Sigmoid colon (tissue), 7 donors: ENCODE results near the gene ZYG11B. TPM values are rescaled to one million over a fixed set of nuclear protein-coding genes. Genes with fewer than 3 reads are reported as not detected.

ENCODE experiments used
- DNase-seq: peaks from one replicate; pipeline ENCODE4 v3.0.0-alpha.2; 2019
- H3K27ac ChIP-seq, 4 donors: fragments of 200-600 bp; sonication (generic); one replicate each; pipeline ENCODE4 v1.5.1; 2016 to 2019; ENCODE audit warnings: mild to moderate bottlenecking in 1 of 4
- H3K27me3 ChIP-seq, 3 donors: fragments of 200-600 bp; sonication (generic); one replicate each; pipeline ENCODE4 v1.5.1; 2019; ENCODE audit warnings: mild to moderate bottlenecking in 1 of 3
- H3K36me3 ChIP-seq, 4 donors: fragments of 200-600 bp; sonication (generic); one replicate each; pipeline ENCODE4 v1.5.1; 2016 to 2019
- H3K4me1 ChIP-seq, 4 donors: fragments of 200-600 bp; sonication (generic); one replicate each; pipeline ENCODE4 v1.5.1; 2017 to 2019
- H3K4me3 ChIP-seq, 4 donors: fragments of 200-600 bp; sonication (generic); one replicate each; pipeline ENCODE4 v1.5.1; 2017 to 2019; ENCODE audit warnings: mild to moderate bottlenecking in 2 of 4, moderate library complexity in 1 of 4
- H3K9me3 ChIP-seq, 4 donors: fragments of 200-600 bp in 3 of 4; sonication (generic) in 3 of 4; one replicate each; pipeline versions ENCODE4 v1.5.1 to v1.6.1; 2013 to 2019
- EP300 ChIP-seq, 4 donors: sonication (generic); formaldehyde crosslinking; IDR thresholded peaks; one replicate each; pipeline ENCODE4 v1.6.1; 2017; ENCODE audit warnings: antibody characterized with exemption in 4 of 4
- POLR2A ChIP-seq, 2 donors: fragments of 450-650 bp; IDR thresholded peaks; one replicate each; pipeline ENCODE4 v1.6.1; 2016; ENCODE audit warnings: antibody characterized with exemption in 2 of 2, mild to moderate bottlenecking in 2 of 2, moderate library complexity in 2 of 2
- POLR2AphosphoS5 ChIP-seq, 4 donors: sonication (generic); formaldehyde crosslinking; IDR thresholded peaks; one replicate each; pipeline ENCODE4 v1.6.1; 2017; ENCODE audit warnings: antibody characterized with exemption in 4 of 4
- WGBS, 2 donors: extraction: QIAGEN DNeasy Blood & Tissue Kit; methylation state at CpG; one replicate each; pipeline ENCODE4 v1.1.7; 2013; 5-methylcytosine and 5-hydroxymethylcytosine counted together
- intact Hi-C: fragments of 100-400 bp; cut with DNase I; formaldehyde crosslinking; loops from one replicate; pipeline ENCODE4 v1.15.1; 2023
- polyA plus RNA-seq, 3 donors: library from polyadenylated mRNA; stranded (reverse); fragments of 200-250 nt; gene quantifications; one replicate each; pipeline ENCODE4 v1.2.3, GENCODE V29; 2013
- total RNA-seq, 4 donors: library from RNA; depleted of rRNA; stranded (reverse); fragments of >200 nt; gene quantifications; one replicate each; pipeline ENCODE4 v1.1.0, GENCODE V29; 2016
- TF ChIP-seq, protein P1 (sequence below), 4 experiments: fragments of 450-650 bp in 3 of 4; fragments of 200-600 bp in 1 of 4; IDR thresholded peaks; one replicate each; pipeline ENCODE4 v1.5.1; 2016 to 2019; ENCODE audit warnings: antibody characterized with exemption in 4 of 4, mild to moderate bottlenecking in 3 of 4, moderate library complexity in 2 of 4
- donor health status: healthy with polysubstance abuse.
- donor health status: Bipolar disorder and iron deficiency.
- donor health status: healthy.

ZYG11B gene
- total and polyA plus RNA-seq, 7 donors = 4.2 to 78.1 (median 55.0) TPM

DNA sequence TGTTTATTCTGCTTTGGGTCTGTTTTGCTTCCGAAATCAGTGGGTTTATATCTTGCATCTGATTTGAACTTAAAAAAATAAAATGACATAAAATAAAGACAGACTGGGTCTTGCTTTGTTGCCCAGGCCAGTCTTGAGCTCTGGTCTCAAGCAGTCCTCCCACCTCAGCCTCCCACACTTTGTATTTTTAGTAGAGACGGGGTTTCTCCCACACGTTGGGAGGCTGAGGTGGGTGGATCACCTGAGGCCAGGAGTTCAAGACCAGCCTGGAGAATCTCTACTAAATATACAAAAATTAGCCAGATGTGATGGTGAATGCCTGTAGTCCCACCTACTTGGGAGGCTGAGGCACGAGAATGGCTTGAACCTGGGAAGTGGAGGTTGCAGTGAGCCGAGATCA, 122.2 kb downstream of the ZYG11B start:
- intact Hi-C loops = loop anchor here (10.0 kb wide), 1 partner anchor 336 kb away; no protein-coding TSS in a partner anchor
- Histone ChIP-seq H3K9me3 (no peaks in the 10 kb centered on the region), H3K4me3 (no peak overlapping the region), H3K4me1 (peaks cover 0 to 2% (median under 1%) of the 10 kb centered on the region in 4 donors), H3K27me3 (peaks cover 3 to 44% (median 7%) of the 10 kb centered on the region in 3 donors), H3K27ac (no peak overlapping the region), H3K36me3 (no peaks in the 10 kb centered on the region)
- DNase-seq = no peak
- WGBS, 2 donors = 87 to 90% methylated on average over 5 of the region's 5 CpGs
- TF ChIP-seq EP300 (IDR thresholded peaks at IDR 0.05) (no peak), POLR2A (IDR thresholded peaks at IDR 0.05) (no peak), POLR2AphosphoS5 (IDR thresholded peaks at IDR 0.05) (no peak)
- TF ChIP-seq, protein P1, sequence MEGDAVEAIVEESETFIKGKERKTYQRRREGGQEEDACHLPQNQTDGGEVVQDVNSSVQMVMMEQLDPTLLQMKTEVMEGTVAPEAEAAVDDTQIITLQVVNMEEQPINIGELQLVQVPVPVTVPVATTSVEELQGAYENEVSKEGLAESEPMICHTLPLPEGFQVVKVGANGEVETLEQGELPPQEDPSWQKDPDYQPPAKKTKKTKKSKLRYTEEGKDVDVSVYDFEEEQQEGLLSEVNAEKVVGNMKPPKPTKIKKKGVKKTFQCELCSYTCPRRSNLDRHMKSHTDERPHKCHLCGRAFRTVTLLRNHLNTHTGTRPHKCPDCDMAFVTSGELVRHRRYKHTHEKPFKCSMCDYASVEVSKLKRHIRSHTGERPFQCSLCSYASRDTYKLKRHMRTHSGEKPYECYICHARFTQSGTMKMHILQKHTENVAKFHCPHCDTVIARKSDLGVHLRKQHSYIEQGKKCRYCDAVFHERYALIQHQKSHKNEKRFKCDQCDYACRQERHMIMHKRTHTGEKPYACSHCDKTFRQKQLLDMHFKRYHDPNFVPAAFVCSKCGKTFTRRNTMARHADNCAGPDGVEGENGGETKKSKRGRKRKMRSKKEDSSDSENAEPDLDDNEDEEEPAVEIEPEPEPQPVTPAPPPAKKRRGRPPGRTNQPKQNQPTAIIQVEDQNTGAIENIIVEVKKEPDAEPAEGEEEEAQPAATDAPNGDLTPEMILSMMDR (IDR thresholded peaks at IDR 0.05) = no peak

DNA sequence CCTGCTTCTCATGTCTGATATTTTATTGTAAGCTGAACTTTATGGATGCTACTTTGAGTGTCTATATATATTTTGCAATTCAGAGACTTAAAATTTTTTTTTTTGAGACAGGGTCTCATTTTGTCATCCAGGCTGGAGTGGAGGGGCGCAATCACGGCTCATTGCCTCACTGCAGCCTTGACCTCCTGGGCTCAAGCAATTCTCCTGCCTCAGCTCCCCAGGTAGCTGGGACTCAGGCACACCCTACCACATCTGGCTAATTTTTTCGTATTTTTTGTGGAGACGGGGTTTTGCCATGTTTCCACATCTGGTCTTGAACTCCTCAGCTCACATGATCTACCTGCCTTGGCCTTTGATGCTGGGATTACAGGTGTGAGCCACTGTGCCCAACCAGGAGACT, 124.7 kb downstream of the ZYG11B start:
- Histone ChIP-seq H3K9me3 (no peaks in the 10 kb centered on the region), H3K27ac (no peak overlapping the region), H3K27me3 (peaks cover 0 to 19% (median 0%) of the 10 kb centered on the region in 3 donors), H3K4me3 (no peak overlapping the region), H3K4me1 (no peaks in the 10 kb centered on the region), H3K36me3 (no peaks in the 10 kb centered on the region)
- no peak for DNase-seq
- intact Hi-C loops = no loop called here
- 90 to 94% methylated on average over 4 of the region's 4 CpGs for WGBS, 2 donors
- TF ChIP-seq, protein P1 (IDR thresholded peaks at IDR 0.05) = no peak
- TF ChIP-seq POLR2A (IDR thresholded peaks at IDR 0.05) (no peak), EP300 (IDR thresholded peaks at IDR 0.05) (no peak), POLR2AphosphoS5 (IDR thresholded peaks at IDR 0.05) (no peak)

- TF ChIP-seq POLR2A (IDR thresholded peaks at IDR 0.05) = no peak
- Histone ChIP-seq H3K9me3 (no peaks in the 10 kb centered on the region), H3K36me3 (no peaks in the 10 kb centered on the region), H3K27ac (no peak overlapping the region), H3K4me3 (no peak overlapping the region), H3K27me3 (peaks cover 0 to 11% (median 0%) of the 10 kb centered on the region in 3 donors), H3K4me1 (no peaks in the 10 kb centered on the region)
- DNase-seq = no peak
- 67 to 79% methylated on average over 2 of the region's 2 CpGs for WGBS, 2 donors
- intact Hi-C loops = no loop called here
These were observed 126.6 kb downstream of the ZYG11B start for GRCh38 chr1:52852854-52853253.

DNA sequence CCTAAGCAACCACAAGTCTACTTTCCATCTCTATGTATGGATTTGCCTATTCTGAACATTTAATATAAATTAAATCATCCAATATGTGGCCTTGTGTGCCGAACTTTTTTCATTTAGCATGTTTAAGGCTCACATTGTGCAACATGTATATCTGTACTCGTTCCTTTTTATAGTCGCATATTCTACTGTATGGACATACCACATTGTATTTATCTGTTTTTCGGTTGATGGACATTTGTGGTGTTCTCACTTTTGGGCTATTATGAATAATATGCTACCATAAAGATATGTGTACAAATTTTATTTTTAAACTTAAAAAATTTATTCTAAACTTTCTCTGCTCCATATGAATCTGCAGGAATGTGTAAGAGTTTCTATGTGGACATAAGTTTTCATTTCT, 129.3 kb downstream of the ZYG11B start:
- WGBS, 2 donors = 92 to 97% methylated on average over 4 of the region's 4 CpGs
- intact Hi-C loops = no loop called here
- Histone ChIP-seq H3K4me1 (no peaks in the 10 kb centered on the region), H3K4me3 (no peak overlapping the region), H3K27ac (no peak overlapping the region), H3K36me3 (no peaks in the 10 kb centered on the region), H3K27me3 (peaks cover 0 to 3% (median 0%) of the 10 kb centered on the region in 3 donors), H3K9me3 (no peaks in the 10 kb centered on the region)
- TF ChIP-seq EP300 (IDR thresholded peaks at IDR 0.05) = no peak
- TF ChIP-seq, protein P1 (IDR thresholded peaks at IDR 0.05) = no peak
- TF ChIP-seq POLR2A (IDR thresholded peaks at IDR 0.05) = no peak
- TF ChIP-seq POLR2AphosphoS5 (IDR thresholded peaks at IDR 0.05) = no peak
- no peak for DNase-seq

DNA sequence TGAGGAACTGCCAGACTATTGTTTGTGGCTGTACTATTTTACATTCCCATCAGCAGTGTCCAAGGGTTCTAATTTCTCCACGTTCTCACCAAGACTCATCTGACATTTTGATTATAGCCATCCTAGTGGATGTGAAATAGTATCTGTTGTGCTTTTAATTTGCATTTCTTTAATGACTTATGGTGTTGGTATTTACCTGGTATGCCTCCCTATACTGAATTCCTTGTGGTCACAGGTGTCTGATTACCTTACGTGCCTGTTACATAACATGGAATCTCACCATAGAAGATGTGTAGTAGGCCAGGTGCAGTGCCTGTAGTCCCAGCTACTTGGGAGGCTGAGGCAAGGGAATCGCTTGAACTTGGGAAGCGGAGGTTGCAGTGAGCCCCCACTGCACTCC, 129.8 kb downstream of the ZYG11B start:
- Histone ChIP-seq H3K27me3 (peaks cover 0 to 3% (median 0%) of the 10 kb centered on the region in 3 donors), H3K9me3 (no peaks in the 10 kb centered on the region), H3K36me3 (no peaks in the 10 kb centered on the region), H3K27ac (no peak overlapping the region), H3K4me3 (no peak overlapping the region), H3K4me1 (no peaks in the 10 kb centered on the region)
- 94 to 95% methylated on average over 4 of the region's 4 CpGs for WGBS, 2 donors
- TF ChIP-seq EP300 (IDR thresholded peaks at IDR 0.05) (no peak), POLR2AphosphoS5 (IDR thresholded peaks at IDR 0.05) (no peak), POLR2A (IDR thresholded peaks at IDR 0.05) (no peak)
- TF ChIP-seq, protein P1 (IDR thresholded peaks at IDR 0.05) = no peak
- DNase-seq = no peak
- intact Hi-C loops = no loop called here
